NCI-H345 treated with DMSO at 0.1 percent for 48 hours (cell line): ENCODE measurements around the gene SYTL2.
A peak's percentile ranks its signal among the peaks of the same experiment; 100 is the strongest.
"Not testable (repeated sequence)": the region's sequence is repeated elsewhere in the genome, so short reads cannot be mapped to it uniquely, and the experiment has no call there.

Experiments used
- DNase-seq: peaks from one replicate; lab custom pipeline; 2025; ENCODE audit not compliant: unreplicated experiment; lab: John Stamatoyannopoulos, UW

The SYTL2 gene

GRCh38 chr11:85663080-85663752 lies 147.7 kb downstream of the SYTL2 start:
- no peak for DNase-seq

GRCh38 chr11:85661972-85662664 lies 148.8 kb downstream of the SYTL2 start:
- DNase-seq, result no peak

GRCh38 chr11:85658180-85658579 lies 152.8 kb downstream of the SYTL2 start:
- no peak for DNase-seq

- no peak for DNase-seq
These were observed 154.2 kb downstream of the SYTL2 start for GRCh38 chr11:85656777-85657176.

- DNase-seq, result not testable (repeated sequence)
These were observed 156.6 kb downstream of the SYTL2 start for GRCh38 chr11:85654343-85654742.

GRCh38 chr11:85652786-85653447 lies 158.0 kb downstream of the SYTL2 start:
- no peak for DNase-seq

- DNase-seq, result no peak
These were observed 159.8 kb downstream of the SYTL2 start for GRCh38 chr11:85651118-85651517.

GRCh38 chr11:85647604-85648299 lies 163.2 kb downstream of the SYTL2 start, which contains the start of gene TMEM126A:
TMEM126A (plus strand) TSS chr11:85647967; CDS start chr11:85650256, 2,289 bp downstream.
- peak; percentile 84 for DNase-seq

- DNase-seq, result no peak
These were observed 163.9 kb downstream of the SYTL2 start for GRCh38 chr11:85647078-85647477.
